Vagina (tissue), 2 donors: Measurements from ENCODE around the gene ATP5PO. TPM values are rescaled to one million over a fixed set of nuclear protein-coding genes. Genes with fewer than 3 reads are reported as not detected.

ENCODE experiments used
- DNase-seq, 2 donors: peaks; one replicate each; pipeline ENCODE4 v3.0.0-alpha.2; 2017; ENCODE audit errors: extremely low spot score in 2 of 2
- H3K27ac ChIP-seq: fragments of 200-600 bp; sonication (generic); one replicate; pipeline ENCODE4 v1.5.1; 2019
- H3K27me3 ChIP-seq: fragments of 200-600 bp; sonication (generic); one replicate; pipeline ENCODE4 v1.5.1; 2019
- H3K36me3 ChIP-seq, 2 donors: fragments of 200-600 bp; sonication (generic); one replicate each; pipeline ENCODE4 v1.5.1; 2017 to 2019
- H3K4me1 ChIP-seq: fragments of 200-600 bp; sonication (generic); one replicate; pipeline ENCODE4 v1.5.1; 2019
- H3K4me3 ChIP-seq, 2 donors: fragments of 200-600 bp; sonication (generic); 1 replicate in 1 of 2; 2 replicates in 1 of 2; pipeline ENCODE4 v1.5.1; 2016 to 2019
- H3K9me3 ChIP-seq: fragments of 200-600 bp; sonication (generic); one replicate; pipeline ENCODE4 v1.5.1; 2019
- POLR2A ChIP-seq, 2 donors: fragments of 450-650 bp; IDR thresholded peaks; one replicate each; pipeline ENCODE4 v1.6.1; 2017; ENCODE audit warnings: antibody characterized with exemption in 2 of 2, mild to moderate bottlenecking in 2 of 2, moderate library complexity in 2 of 2
- POLR2AphosphoS5 ChIP-seq, 2 donors: sonication (generic); formaldehyde crosslinking; IDR thresholded peaks; one replicate each; pipeline ENCODE4 v1.9.0; 2017; ENCODE audit warnings: antibody characterized with exemption in 2 of 2, mild to moderate bottlenecking in 2 of 2, low read depth in 1 of 2; ENCODE audit not compliant: insufficient read depth in 1 of 2
- intact Hi-C: fragments of 100-400 bp; cut with DNase I; formaldehyde crosslinking; loops from one replicate; pipeline ENCODE4 v1.15.1; 2023
- total RNA-seq: library from RNA; depleted of rRNA; stranded (reverse); fragments of >200 nt; gene quantifications from one replicate; pipeline ENCODE4 v1.2.3, GENCODE V29; 2016
- TF ChIP-seq, protein P1 (sequence below), 3 experiments: fragments of 450-650 bp in 2 of 3; fragments of 200-600 bp in 1 of 3; sonication (generic) in 1 of 3; IDR thresholded peaks; one replicate each; pipeline ENCODE4 v1.5.1; 2017 to 2019; ENCODE audit warnings: antibody characterized with exemption in 3 of 3, mild to moderate bottlenecking in 2 of 3, moderate library complexity in 2 of 3

Gene ATP5PO
- total RNA-seq, 1 donor from 2014 or later: 133 TPM

DNA sequence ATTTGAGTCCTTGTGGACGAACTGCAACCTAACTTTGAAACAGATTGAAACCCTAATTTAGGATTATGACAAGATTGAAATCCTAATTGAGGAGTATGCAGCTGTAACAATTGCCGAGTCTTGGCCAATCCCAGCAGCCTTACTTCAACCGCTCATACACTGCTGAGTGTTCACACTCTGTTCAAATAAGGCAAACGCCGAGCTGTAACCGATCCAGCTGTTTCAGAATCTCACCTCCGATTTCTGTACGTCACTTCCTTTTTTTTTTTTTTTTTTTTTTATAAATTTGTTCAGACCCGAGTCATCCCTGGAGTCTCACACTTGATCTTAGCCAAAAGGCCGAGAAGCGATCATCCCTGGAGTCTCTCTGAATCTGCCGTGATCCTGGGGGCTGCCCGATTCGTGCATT, 22.3 kb upstream of the ATP5PO start:
- Histone ChIP-seq H3K27me3 (no peaks in the 10 kb centered on the region), H3K27ac (peak overlapping the region; percentile 56), H3K9me3 (no peaks in the 10 kb centered on the region), H3K36me3 (no peaks in the 10 kb centered on the region), H3K4me1 (peaks cover 6% of the 10 kb centered on the region), H3K4me3 (no peak overlapping the region)
- intact Hi-C loops: loop anchor here (10.0 kb wide), 1 partner anchor 267 kb away; no protein-coding TSS in a partner anchor
- no peak for TF ChIP-seq POLR2AphosphoS5 (IDR thresholded peaks at IDR 0.05; ENCODE audit: insufficient read depth in 1 of 2, low read depth in 1 of 2)
- no peak for TF ChIP-seq POLR2A (IDR thresholded peaks at IDR 0.05)
- TF ChIP-seq, protein P1, sequence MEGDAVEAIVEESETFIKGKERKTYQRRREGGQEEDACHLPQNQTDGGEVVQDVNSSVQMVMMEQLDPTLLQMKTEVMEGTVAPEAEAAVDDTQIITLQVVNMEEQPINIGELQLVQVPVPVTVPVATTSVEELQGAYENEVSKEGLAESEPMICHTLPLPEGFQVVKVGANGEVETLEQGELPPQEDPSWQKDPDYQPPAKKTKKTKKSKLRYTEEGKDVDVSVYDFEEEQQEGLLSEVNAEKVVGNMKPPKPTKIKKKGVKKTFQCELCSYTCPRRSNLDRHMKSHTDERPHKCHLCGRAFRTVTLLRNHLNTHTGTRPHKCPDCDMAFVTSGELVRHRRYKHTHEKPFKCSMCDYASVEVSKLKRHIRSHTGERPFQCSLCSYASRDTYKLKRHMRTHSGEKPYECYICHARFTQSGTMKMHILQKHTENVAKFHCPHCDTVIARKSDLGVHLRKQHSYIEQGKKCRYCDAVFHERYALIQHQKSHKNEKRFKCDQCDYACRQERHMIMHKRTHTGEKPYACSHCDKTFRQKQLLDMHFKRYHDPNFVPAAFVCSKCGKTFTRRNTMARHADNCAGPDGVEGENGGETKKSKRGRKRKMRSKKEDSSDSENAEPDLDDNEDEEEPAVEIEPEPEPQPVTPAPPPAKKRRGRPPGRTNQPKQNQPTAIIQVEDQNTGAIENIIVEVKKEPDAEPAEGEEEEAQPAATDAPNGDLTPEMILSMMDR (IDR thresholded peaks at IDR 0.05): no peak
- DNase-seq: peak in 1 of 2 donors; percentile 19

DNA sequence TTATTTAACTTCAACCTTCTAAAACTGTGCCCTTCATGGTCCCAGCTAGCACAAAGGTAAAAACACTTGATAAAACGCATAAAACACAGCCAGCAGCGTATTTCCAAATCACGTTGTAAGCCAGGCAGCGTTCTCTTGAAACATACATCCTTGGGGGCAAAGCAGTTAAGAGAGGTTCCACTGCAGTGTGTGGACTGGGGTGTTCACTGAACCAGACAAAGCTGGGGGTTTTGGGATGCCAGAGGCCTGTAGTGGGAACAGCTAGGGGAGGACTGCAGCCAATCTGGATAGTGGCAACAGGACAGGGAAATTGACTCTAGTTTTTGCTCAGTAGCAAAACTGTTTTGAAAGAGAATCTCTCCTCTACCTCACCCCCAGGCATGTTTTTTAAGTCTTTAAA, 21.5 kb upstream of the ATP5PO start:
- no peaks in the 10 kb centered on the region for H3K27me3 ChIP-seq
- intact Hi-C loops: loop anchor here (10.0 kb wide), 1 partner anchor 268 kb away; no protein-coding TSS in a partner anchor
- H3K9me3 ChIP-seq: no peaks in the 10 kb centered on the region
- TF ChIP-seq, protein P1 (IDR thresholded peaks at IDR 0.05): no peak
- TF ChIP-seq POLR2A (IDR thresholded peaks at IDR 0.05) (no peak), POLR2AphosphoS5 (IDR thresholded peaks at IDR 0.05; ENCODE audit: insufficient read depth in 1 of 2, low read depth in 1 of 2) (no peak)
- H3K27ac ChIP-seq: peak overlapping the region; percentile 56
- no peak overlapping the region for H3K4me3 ChIP-seq
- peaks cover 10% of the 10 kb centered on the region for H3K4me1 ChIP-seq
- no peaks in the 10 kb centered on the region for H3K36me3 ChIP-seq
- peak in 1 of 2 donors; percentile 40 for DNase-seq

DNA sequence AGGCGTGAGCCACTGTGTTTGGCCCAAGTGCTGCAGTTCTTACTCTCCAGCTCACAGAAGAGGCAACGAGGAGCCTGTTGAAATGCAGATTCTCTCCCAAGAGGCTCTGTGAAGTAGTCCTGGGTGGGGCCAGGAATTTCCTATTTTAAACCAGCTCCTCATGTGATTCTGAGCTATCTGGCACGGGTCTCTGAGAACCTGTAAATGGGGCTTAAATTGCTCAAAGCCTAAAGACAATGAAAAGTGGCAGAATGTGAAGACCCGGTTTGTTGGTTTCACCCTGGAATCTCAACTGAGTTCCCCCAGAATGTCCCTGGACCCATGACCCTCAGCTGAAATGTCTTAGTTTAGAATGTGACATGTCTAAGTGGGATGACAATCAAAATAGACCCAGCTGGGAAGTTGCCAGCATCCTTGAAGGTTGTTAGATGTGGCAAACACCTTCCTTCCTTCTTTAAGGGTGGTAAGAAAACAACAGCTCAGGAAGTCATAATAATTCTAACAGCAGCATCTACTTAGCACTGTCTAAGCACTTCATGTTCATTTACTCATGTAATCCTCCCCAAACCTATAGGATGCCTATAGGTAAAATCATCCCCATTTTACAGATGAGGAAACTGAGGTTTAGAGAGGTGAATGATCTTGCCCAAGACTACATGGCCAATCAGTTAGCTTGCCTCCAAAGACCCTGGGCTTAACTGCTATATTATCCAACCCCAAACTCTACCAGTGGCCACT, 20.9 kb upstream of the ATP5PO start:
- intact Hi-C loops: loop anchor here (10.0 kb wide), 1 partner anchor 268 kb away; no protein-coding TSS in a partner anchor
- Histone ChIP-seq H3K4me1 (peaks cover 11% of the 10 kb centered on the region), H3K27ac (peak overlapping the region; percentile 56), H3K9me3 (no peaks in the 10 kb centered on the region), H3K27me3 (no peaks in the 10 kb centered on the region), H3K4me3 (no peak overlapping the region), H3K36me3 (no peaks in the 10 kb centered on the region)
- TF ChIP-seq, protein P1 (IDR thresholded peaks at IDR 0.05): no peak
- TF ChIP-seq POLR2AphosphoS5 (IDR thresholded peaks at IDR 0.05; ENCODE audit: insufficient read depth in 1 of 2, low read depth in 1 of 2): no peak
- TF ChIP-seq POLR2A (IDR thresholded peaks at IDR 0.05): no peak
- peak in 1 of 2 donors; percentile 40 for DNase-seq

DNA sequence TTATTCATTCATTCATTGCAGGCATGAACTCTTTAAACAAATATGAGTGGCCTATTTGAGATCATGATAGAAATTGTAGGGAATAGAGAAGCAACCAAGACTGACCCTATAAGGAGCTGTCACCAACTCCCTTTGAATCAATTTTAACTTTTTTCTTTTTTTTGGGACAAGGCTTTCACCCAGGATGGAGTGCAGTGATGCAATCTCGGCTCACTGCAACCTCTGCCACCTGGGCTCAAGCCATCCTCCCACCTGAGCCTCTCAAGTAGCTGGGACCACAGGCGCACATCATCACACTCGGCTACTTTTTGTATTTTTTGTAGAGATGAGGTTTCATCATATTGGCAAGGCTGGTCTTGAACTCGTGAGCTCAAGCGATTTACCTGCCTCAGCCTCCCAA, 17.1 kb upstream of the ATP5PO start:
- Histone ChIP-seq H3K4me3 (peak overlapping the region in 1 of 2 donors; percentile 36), H3K9me3 (no peaks in the 10 kb centered on the region), H3K27ac (peak overlapping the region; percentile 59), H3K27me3 (no peaks in the 10 kb centered on the region), H3K36me3 (no peaks in the 10 kb centered on the region), H3K4me1 (peaks cover 11% of the 10 kb centered on the region)
- TF ChIP-seq POLR2AphosphoS5 (IDR thresholded peaks at IDR 0.05; ENCODE audit: insufficient read depth in 1 of 2, low read depth in 1 of 2): no peak
- TF ChIP-seq, protein P1 (IDR thresholded peaks at IDR 0.05): no peak
- TF ChIP-seq POLR2A (IDR thresholded peaks at IDR 0.05): no peak
- no peak for DNase-seq
- intact Hi-C loops: loop anchor here (10.0 kb wide), 1 partner anchor 272 kb away; no protein-coding TSS in a partner anchor
